ENCODE results near the gene CCT5. TPM values are rescaled to one million over a fixed set of nuclear protein-coding genes. Genes with fewer than 3 reads are reported as not detected.
A peak's percentile ranks its signal among the peaks of the same experiment; 100 is the strongest.

Gene CCT5
- total RNA-seq, 3 donors from 2014 or later (not counting 1 experiment from before 2014, with no cell fraction given) = 62.2 to 88.0 (median 73.5) TPM

DNA sequence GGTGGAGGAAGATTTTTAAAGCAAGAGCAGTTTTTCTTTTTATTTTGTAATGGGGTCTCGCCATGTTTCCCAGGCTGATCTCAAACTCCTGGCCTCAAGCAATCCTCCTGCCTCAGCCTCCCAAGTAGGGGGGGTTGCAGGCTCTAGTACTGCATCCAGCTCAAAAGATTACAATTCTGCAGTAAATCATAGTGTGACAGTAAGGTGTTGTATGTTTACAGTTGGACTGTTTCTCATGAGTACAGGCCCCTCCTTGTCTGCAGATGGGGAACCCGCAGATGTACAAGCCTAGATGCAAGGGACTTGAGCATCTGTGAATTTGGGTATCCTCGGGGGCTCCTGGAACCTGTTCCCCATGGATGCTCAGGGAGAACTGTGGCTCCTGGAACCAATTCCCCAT lies 3.3 kb downstream of the CCT5 start:
- WGBS (ENCODE audit: insufficient coverage) = 89% methylated on average over 3 of the region's 3 CpGs
- no peak overlapping the region for H3K27ac Mint-ChIP-seq
- DNase-seq (no peak), ATAC-seq (no peak)
- intact Hi-C loops (cut with micrococcal nuclease) = loop anchor here (10.0 kb wide), 1 partner anchor 511 kb away; the partner anchor contains the start of gene DAP
- Histone ChIP-seq H3K27me3 (ENCODE audit: control insufficient read depth, insufficient read depth, low read length) (no peaks in the 10 kb centered on the region), H3K4me1 (ENCODE audit: control insufficient read depth, insufficient read depth, low read length) (peaks cover 23% of the 10 kb centered on the region), H3K27ac (ENCODE audit: low read length) (no peak overlapping the region), H3K36me3 (ENCODE audit: control insufficient read depth, insufficient read depth, low read length) (peaks cover 37% of the 10 kb centered on the region), H3K4me3 (ENCODE audit: low read length) (no peak overlapping the region), H3K9me3 (ENCODE audit: control insufficient read depth, insufficient read depth, low read length) (no peaks in the 10 kb centered on the region)
- no peak for TF ChIP-seq CTCF (IDR thresholded peaks at IDR 0.05)
- no peaks in the 10 kb centered on the region for H3K9me3 Mint-ChIP-seq
- no peaks in the 10 kb centered on the region for H3K27me3 Mint-ChIP-seq (ENCODE audit: low read depth in 2 of 2)
- H3K4me1 Mint-ChIP-seq = peaks cover 35 to 56% of the 10 kb centered on the region in 2 donors
- no peak overlapping the region for H3K4me3 Mint-ChIP-seq
- peaks cover 15% of the 10 kb centered on the region for H3K36me3 Mint-ChIP-seq

GRCh38 chr5:10254686-10255085 lies 4.6 kb downstream of the CCT5 start:
- no peaks in the 10 kb centered on the region for H3K27me3 ChIP-seq (ENCODE audit: control insufficient read depth, insufficient read depth, low read length)
- no peak overlapping the region for H3K27ac ChIP-seq (ENCODE audit: low read length)
- WGBS (ENCODE audit: insufficient coverage) = 50% methylated on average over 2 of the region's 2 CpGs
- intact Hi-C loops (cut with micrococcal nuclease) = loop anchor here (10.0 kb wide), 1 partner anchor 510 kb away; the partner anchor contains the start of gene DAP
- no peaks in the 10 kb centered on the region for H3K9me3 Mint-ChIP-seq
- ATAC-seq = no peak
- H3K4me1 Mint-ChIP-seq = peaks cover 34 to 49% of the 10 kb centered on the region in 2 donors
- H3K27ac Mint-ChIP-seq = no peak overlapping the region
- H3K9me3 ChIP-seq (ENCODE audit: control insufficient read depth, insufficient read depth, low read length) = no peaks in the 10 kb centered on the region
- H3K4me3 Mint-ChIP-seq = no peak overlapping the region
- peaks cover 14% of the 10 kb centered on the region for H3K4me1 ChIP-seq (ENCODE audit: control insufficient read depth, insufficient read depth, low read length)
- H3K36me3 Mint-ChIP-seq = peaks cover 23% of the 10 kb centered on the region
- H3K27me3 Mint-ChIP-seq (ENCODE audit: low read depth in 2 of 2) = no peaks in the 10 kb centered on the region
- no peak for DNase-seq
- peaks cover 50% of the 10 kb centered on the region for H3K36me3 ChIP-seq (ENCODE audit: control insufficient read depth, insufficient read depth, low read length)
- no peak overlapping the region for H3K4me3 ChIP-seq (ENCODE audit: low read length)
- no peak for TF ChIP-seq CTCF (IDR thresholded peaks at IDR 0.05)

GRCh38 chr5:10257870-10258269 lies 7.8 kb downstream of the CCT5 start:
- ATAC-seq (no peak), DNase-seq (no peak)
- 81% methylated on average over 7 of the region's 8 CpGs for WGBS (ENCODE audit: insufficient coverage)
- H3K27ac Mint-ChIP-seq = peak overlapping the region in 1 of 2 donors; percentile 7
- no peaks in the 10 kb centered on the region for H3K9me3 Mint-ChIP-seq
- no peak overlapping the region for H3K27ac ChIP-seq (ENCODE audit: low read length)
- intact Hi-C loops (cut with micrococcal nuclease) = loop anchor here (10.0 kb wide), 1 partner anchor 507 kb away; the partner anchor contains the start of gene DAP
- H3K27me3 Mint-ChIP-seq (ENCODE audit: low read depth in 2 of 2) = no peaks in the 10 kb centered on the region
- H3K4me1 Mint-ChIP-seq = peaks cover 16 to 30% of the 10 kb centered on the region in 2 donors
- peaks cover 39% of the 10 kb centered on the region for H3K36me3 Mint-ChIP-seq
- no peaks in the 10 kb centered on the region for H3K27me3 ChIP-seq (ENCODE audit: control insufficient read depth, insufficient read depth, low read length)
- peaks cover 82% of the 10 kb centered on the region for H3K36me3 ChIP-seq (ENCODE audit: control insufficient read depth, insufficient read depth, low read length)
- no peaks in the 10 kb centered on the region for H3K4me1 ChIP-seq (ENCODE audit: control insufficient read depth, insufficient read depth, low read length)
- H3K9me3 ChIP-seq (ENCODE audit: control insufficient read depth, insufficient read depth, low read length) = no peaks in the 10 kb centered on the region
- no peak overlapping the region for H3K4me3 Mint-ChIP-seq
- TF ChIP-seq CTCF (IDR thresholded peaks at IDR 0.05) = no peak
- no peak overlapping the region for H3K4me3 ChIP-seq (ENCODE audit: low read length)

- DNase-seq = no peak
- Mint-ChIP-seq H3K4me3 (no peak overlapping the region), H3K36me3 (peaks cover 39% of the 10 kb centered on the region), H3K27ac (peak overlapping the region; percentile 19 to 78), H3K27me3 (ENCODE audit: low read depth in 2 of 2) (no peaks in the 10 kb centered on the region), H3K4me1 (peaks cover 11 to 18% of the 10 kb centered on the region in 2 donors), H3K9me3 (no peaks in the 10 kb centered on the region)
- WGBS (ENCODE audit: insufficient coverage) = 93% methylated on average over 5 of the region's 5 CpGs
- Histone ChIP-seq H3K9me3 (ENCODE audit: control insufficient read depth, insufficient read depth, low read length) (no peaks in the 10 kb centered on the region), H3K27me3 (ENCODE audit: control insufficient read depth, insufficient read depth, low read length) (no peaks in the 10 kb centered on the region), H3K4me1 (ENCODE audit: control insufficient read depth, insufficient read depth, low read length) (no peaks in the 10 kb centered on the region), H3K27ac (ENCODE audit: low read length) (no peak overlapping the region), H3K4me3 (ENCODE audit: low read length) (no peak overlapping the region), H3K36me3 (ENCODE audit: control insufficient read depth, insufficient read depth, low read length) (peaks cover 95% of the 10 kb centered on the region)
- intact Hi-C loops (cut with micrococcal nuclease) = loop anchor here (10.0 kb wide), 1 partner anchor 505 kb away; the partner anchor contains the start of gene DAP
- ATAC-seq = no peak
- TF ChIP-seq CTCF (IDR thresholded peaks at IDR 0.05) = no peak
Observed at GRCh38 chr5:10259899-10260298, 9.8 kb downstream of the CCT5 start.
